Brain microvascular endothelial cell (primary cell): ENCODE measurements around the gene HES5.
A peak's percentile ranks its signal among the peaks of the same experiment; 100 is the strongest.

Experiments
- DNase-seq: peaks from one replicate; pipeline ENCODE4 v3.0.0-alpha.2; 2020
- H3K27ac ChIP-seq: fragments of 250-450 bp; sonication (Bioruptor Pico); 2 replicates; pipeline ENCODE4 v1.5.1; 2020; ENCODE audit warnings: mild to moderate bottlenecking, moderate library complexity
- H3K27me3 ChIP-seq: fragments of 250-450 bp; sonication (Bioruptor Pico); replicated peaks from 2 replicates; pipeline ENCODE4 v1.5.1; 2020; ENCODE audit warnings: mild to moderate bottlenecking
- H3K36me3 ChIP-seq: fragments of 250-450 bp; sonication (Bioruptor Pico); replicated peaks from 2 replicates; pipeline ENCODE4 v1.5.1; 2020; ENCODE audit warnings: mild to moderate bottlenecking
- H3K4me3 ChIP-seq: 2 replicates; pipeline ENCODE4 v1.5.1; 2011; ENCODE audit warnings: low read depth, mild to moderate bottlenecking, control low read depth, low read length, moderate library complexity
- CTCF ChIP-seq: IDR thresholded peaks from 2 replicates; pipeline ENCODE4 v1.5.1; 2011; ENCODE audit warnings: low read depth, mild to moderate bottlenecking, moderate library complexity, low read length, control low read depth, inconsistent platforms; ENCODE audit errors: missing control alignments
- in situ Hi-C: cut with HindIII; loops from 2 replicates; pipeline ENCODE4 v1.10.0; 2017; ENCODE audit warnings: low sequenced_read_pairs, low pct_ligation_motif_present

The HES5 gene

GRCh38 chr1:2525920-2526823 is 3.9 kb downstream of the HES5 start, which contains the start of gene PANK4:
TSS of gene PANK4 (minus strand) at chr1:2526596. CDS start at chr1:2526587, 9 bp downstream.
- Histone ChIP-seq H3K27ac (peak within 1 kb of the TSS; percentile 55), H3K4me3 (peak within 1 kb of the TSS; percentile 85), H3K27me3 (peaks cover 12% of the 10 kb centered on the region), H3K36me3 (peaks cover 2% of the 10 kb centered on the region)
- peak; percentile 89 for DNase-seq
- in situ Hi-C loops, result no loop called here
- TF ChIP-seq CTCF, result no peak

- H3K36me3 ChIP-seq, result peaks cover 6% of the 10 kb centered on the region
- TF ChIP-seq CTCF, result no peak
- peaks cover 6% of the 10 kb centered on the region for H3K27me3 ChIP-seq
- peak overlapping the region; percentile 52 for H3K27ac ChIP-seq
- no peak for DNase-seq
- in situ Hi-C loops, result no loop called here
- H3K4me3 ChIP-seq, result peak overlapping the region; percentile 85
These were observed 4.5 kb downstream of the HES5 start for GRCh38 chr1:2525572-2525919.

- TF ChIP-seq CTCF, result no peak
- no peak for DNase-seq
- Histone ChIP-seq H3K27ac (no peak overlapping the region), H3K4me3 (no peak overlapping the region), H3K36me3 (peaks cover 15% of the 10 kb centered on the region), H3K27me3 (no peaks in the 10 kb centered on the region)
- in situ Hi-C loops, result loop anchor here (25.0 kb wide), 1 partner anchor 112 kb away; the partner anchor contains the start of gene PEX10
These were observed 6.0 kb downstream of the HES5 start for GRCh38 chr1:2523891-2524609.

- no peak for DNase-seq
- Histone ChIP-seq H3K27me3 (no peaks in the 10 kb centered on the region), H3K36me3 (peaks cover 21% of the 10 kb centered on the region), H3K4me3 (no peak overlapping the region), H3K27ac (no peak overlapping the region)
- TF ChIP-seq CTCF, result peak; percentile 41
- in situ Hi-C loops, result loop anchor here (25.0 kb wide), 1 partner anchor 111 kb away; the partner anchor contains the start of gene PEX10
These were observed 6.7 kb downstream of the HES5 start for GRCh38 chr1:2523191-2523890.

- TF ChIP-seq CTCF, result no peak
- no peak overlapping the region for H3K4me3 ChIP-seq
- in situ Hi-C loops, result loop anchor here (25.0 kb wide), 1 partner anchor 110 kb away; the partner anchor contains the start of gene PEX10
- H3K27ac ChIP-seq, result no peak overlapping the region
- DNase-seq, result no peak
- H3K27me3 ChIP-seq, result no peaks in the 10 kb centered on the region
- H3K36me3 ChIP-seq, result peaks cover 32% of the 10 kb centered on the region
These were observed 7.8 kb downstream of the HES5 start for GRCh38 chr1:2522230-2522629.
